ENCODE results near the gene AOPEP. TPM values are rescaled to one million over a fixed set of nuclear protein-coding genes. Genes with fewer than 3 reads are reported as not detected.

AOPEP gene
- total and polyA plus RNA-seq, 2 of the 13 experiments (the other 11 are each of a cell fraction or from before 2014, with no cell fraction given): 22.2 to 41.6 TPM

- TF ChIP-seq ARID4A (CRISPR knock-in tag; IDR thresholded peaks at IDR 0.05; ENCODE audit: borderline replicate concordance) (peak; percentile 97), NFIC (IDR thresholded peaks at IDR 0.05; ENCODE audit: low read length) (0 out of 2 replicates have a peak, but pooled peaks have one; percentile 31), RBFOX2 (IDR thresholded peaks at IDR 0.05; ENCODE audit: low read depth, low read length) (peak; percentile 90), MXI1 (IDR thresholded peaks at IDR 0.05; ENCODE audit: borderline replicate concordance, low read depth, low read length) (peak; percentile 93; the same call in 2 of the 3 replicates), ISL2 (CRISPR knock-in tag; IDR thresholded peaks at IDR 0.05) (peak; percentile 78), SAFB2 (CRISPR knock-in tag; IDR thresholded peaks at IDR 0.05; ENCODE audit: borderline replicate concordance, low read depth) (peak; percentile 85; the same call in 1 of the 2 replicates), POGZ (CRISPR knock-in tag; IDR thresholded peaks at IDR 0.05) (peak; percentile 98), ATF4 (CRISPR knock-in tag; IDR thresholded peaks at IDR 0.05) (no peak), ZNF274 (CRISPR knock-in tag; IDR thresholded peaks at IDR 0.05) (no peak), ZNF468 (CRISPR knock-in tag; IDR thresholded peaks at IDR 0.05) (no peak), ZNF841 (CRISPR knock-in tag; IDR thresholded peaks at IDR 0.05; ENCODE audit: borderline replicate concordance) (no peak), MAX (IDR thresholded peaks at IDR 0.05) (peak; percentile 94), HOXA7 (CRISPR knock-in tag; IDR thresholded peaks at IDR 0.05) (no peak), ZBTB20 (CRISPR knock-in tag; IDR thresholded peaks at IDR 0.05; ENCODE audit: borderline replicate concordance, low read depth) (peak; percentile 62; the same call in 1 of the 2 replicates), ZNF251 (CRISPR knock-in tag; IDR thresholded peaks at IDR 0.05) (no peak), TFE3 (CRISPR knock-in tag; IDR thresholded peaks at IDR 0.05) (peak; percentile 59; the same call in 1 of the 2 replicates), TFDP1 (CRISPR knock-in tag; IDR thresholded peaks at IDR 0.05; ENCODE audit: borderline replicate concordance) (peak; percentile 79; the same call in 1 of the 2 replicates), ZNF766 (CRISPR knock-in tag; IDR thresholded peaks at IDR 0.05; ENCODE audit: borderline replicate concordance) (peak; percentile 79; the same call in 1 of the 2 replicates), RORA (CRISPR knock-in tag; IDR thresholded peaks at IDR 0.05) (no peak)
Observed at GRCh38 chr9:94726495-94727191, at the start of gene AOPEP (continued).
